NB4 (cell line): ENCODE results near the gene DOCK2.

Experiments
- CTCF ChIP-seq: IDR thresholded peaks from one replicate; pipeline ENCODE4 v1.5.1; 2012; ENCODE audit warnings: low read depth, low read length
- MYC ChIP-seq: IDR thresholded peaks from 2 replicates; pipeline ENCODE4 v1.6.1; 2011; ENCODE audit warnings: low read depth, low read length
- POLR2A ChIP-seq: IDR thresholded peaks from 2 replicates; pipeline ENCODE4 v1.6.1; 2011; ENCODE audit warnings: mild to moderate bottlenecking; ENCODE audit not compliant: insufficient read length; ENCODE audit errors: extremely low read depth

GRCh38 chr5:170126061-170126460 lies 489.0 kb downstream of the DOCK2 start:
- TF ChIP-seq POLR2A = no peak
- no peak for TF ChIP-seq CTCF
- no peak for TF ChIP-seq MYC
